GM19395 (cell line): ENCODE results near the gene C16orf86.
A peak's percentile ranks its signal among the peaks of the same experiment; 100 is the strongest.

Source experiments
- ATAC-seq: cut with Tn5 transposase; IDR thresholded peaks from one replicate; pipeline ENCODE4 v1.9.1; 2021; ENCODE audit warnings: mild to moderate bottlenecking, moderate library complexity; ENCODE audit not compliant: unreplicated experiment

C16orf86 gene

DNA sequence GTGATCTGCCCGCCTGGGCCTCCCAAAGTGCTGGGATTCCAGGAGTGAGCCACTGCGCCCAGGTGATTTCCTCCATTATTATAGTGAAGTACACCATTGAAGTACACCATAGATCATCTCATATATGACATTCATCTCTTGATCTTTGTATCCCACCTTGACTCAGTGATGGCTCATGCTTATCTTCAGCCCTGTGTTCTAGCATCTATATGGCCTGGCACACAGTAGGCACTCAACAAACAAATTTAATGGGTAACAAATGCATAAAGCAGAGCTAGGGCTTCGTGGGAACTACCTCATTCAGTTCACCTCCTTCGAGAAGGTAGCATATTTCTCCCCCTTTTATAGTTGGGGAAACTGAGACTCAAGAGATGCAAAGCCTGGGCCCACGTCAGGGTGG is 1.0 kb upstream of the C16orf86 start:
- ATAC-seq = no peak

GRCh38 chr16:67666032-67666551 is 522 bp upstream of the C16orf86 start:
- no peak for ATAC-seq

DNA sequence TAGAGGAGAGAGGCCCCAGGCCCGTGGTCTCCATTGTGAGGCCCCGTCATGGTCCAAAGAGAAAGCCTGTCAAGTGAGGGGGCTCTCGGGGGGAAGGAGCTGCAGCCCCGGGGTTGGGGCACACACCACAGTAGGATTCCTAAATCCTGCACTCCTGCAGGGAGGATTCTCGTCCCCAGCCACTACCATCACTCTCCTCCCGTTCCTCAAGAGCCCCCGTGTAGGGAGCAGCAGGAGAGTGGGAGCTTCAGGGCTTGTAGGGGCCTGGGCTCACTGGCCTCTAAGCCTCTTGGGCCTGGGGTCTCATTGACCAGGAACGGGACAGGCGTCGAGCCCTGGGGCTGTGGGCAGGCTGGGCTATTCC is 821 bp downstream of the C16orf86 start:
- no peak for ATAC-seq

- ATAC-seq = peak; percentile 72
These were observed 1.3 kb downstream of the C16orf86 start for GRCh38 chr16:67667817-67668494.

- ATAC-seq = no peak
These were observed 2.0 kb downstream of the C16orf86 start for GRCh38 chr16:67668495-67669157.

DNA sequence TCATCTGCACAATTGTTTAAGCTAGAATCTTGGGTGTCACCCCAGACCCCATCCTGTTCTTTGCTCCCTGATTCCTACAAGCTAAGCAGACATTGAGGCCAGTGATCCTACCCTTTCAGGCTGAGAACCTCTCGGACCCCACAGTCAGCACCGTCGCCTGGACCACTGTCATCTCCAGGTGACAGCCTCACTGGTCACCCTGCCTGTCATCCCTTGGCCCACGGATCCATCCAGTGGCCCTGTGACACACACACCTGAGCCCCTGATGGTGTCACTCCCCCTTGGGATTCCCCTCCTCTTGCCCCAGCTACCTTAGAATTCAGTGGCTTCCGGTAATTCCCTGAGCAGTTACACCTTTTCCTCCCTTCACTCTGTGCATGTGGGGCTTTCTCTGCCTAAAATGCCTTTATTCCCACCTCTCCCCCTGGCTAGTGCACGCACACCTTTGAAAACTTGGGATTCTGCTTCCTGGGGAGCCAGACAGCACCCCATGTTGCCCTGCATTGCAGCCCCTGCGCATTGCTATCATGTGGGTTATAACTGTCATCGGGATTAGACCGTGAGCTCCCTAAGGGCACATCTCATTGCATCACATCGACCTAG is 3.0 kb downstream of the C16orf86 start:
- ATAC-seq = no peak

- no peak for ATAC-seq
These were observed 5.7 kb downstream of the C16orf86 start for GRCh38 chr16:67672306-67672705.

GRCh38 chr16:67672739-67673662 is 6.4 kb downstream of the C16orf86 start:
- no peak for ATAC-seq

DNA sequence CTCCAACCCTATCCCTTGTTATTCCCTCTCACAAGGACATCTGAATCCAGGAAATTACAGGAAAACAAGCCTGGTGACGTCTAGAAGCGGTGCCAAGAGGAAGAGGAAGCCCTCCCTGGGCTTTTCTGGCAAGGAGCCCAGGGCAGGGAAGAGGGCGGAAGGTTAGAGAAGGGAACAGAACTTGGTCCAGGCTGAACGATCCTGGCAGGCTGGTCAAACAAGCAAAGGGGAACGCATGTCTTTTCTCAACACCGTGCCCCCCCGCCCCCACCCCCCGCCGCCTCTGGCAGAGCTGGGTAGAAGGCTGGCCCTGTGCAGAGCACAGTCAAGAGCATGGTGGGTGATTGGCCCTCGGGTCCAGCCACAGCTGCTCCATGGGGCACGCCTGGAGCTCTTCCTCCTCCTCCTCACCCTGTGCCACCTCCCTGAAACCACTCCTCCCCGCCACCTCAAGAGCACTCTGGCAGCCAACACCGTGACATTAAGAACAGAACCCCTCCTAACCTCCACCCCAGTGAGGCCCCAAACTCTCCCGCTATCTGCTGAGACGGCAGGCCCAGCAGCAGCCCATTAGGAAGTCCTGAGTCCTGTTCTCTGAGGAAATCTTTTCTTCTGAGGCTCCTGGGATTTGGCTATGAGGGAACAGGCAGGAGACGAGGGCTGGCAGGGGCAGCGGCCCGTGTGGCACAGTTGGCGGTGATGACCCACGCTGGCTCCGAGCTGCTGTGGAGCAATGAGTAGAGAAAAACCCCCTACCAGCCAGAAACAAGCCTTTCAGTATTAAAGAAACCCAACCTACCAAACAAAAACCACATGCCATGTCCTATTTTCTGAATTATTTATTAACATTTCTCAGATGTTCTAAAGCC is 7.3 kb downstream of the C16orf86 start:
- no peak for ATAC-seq

DNA sequence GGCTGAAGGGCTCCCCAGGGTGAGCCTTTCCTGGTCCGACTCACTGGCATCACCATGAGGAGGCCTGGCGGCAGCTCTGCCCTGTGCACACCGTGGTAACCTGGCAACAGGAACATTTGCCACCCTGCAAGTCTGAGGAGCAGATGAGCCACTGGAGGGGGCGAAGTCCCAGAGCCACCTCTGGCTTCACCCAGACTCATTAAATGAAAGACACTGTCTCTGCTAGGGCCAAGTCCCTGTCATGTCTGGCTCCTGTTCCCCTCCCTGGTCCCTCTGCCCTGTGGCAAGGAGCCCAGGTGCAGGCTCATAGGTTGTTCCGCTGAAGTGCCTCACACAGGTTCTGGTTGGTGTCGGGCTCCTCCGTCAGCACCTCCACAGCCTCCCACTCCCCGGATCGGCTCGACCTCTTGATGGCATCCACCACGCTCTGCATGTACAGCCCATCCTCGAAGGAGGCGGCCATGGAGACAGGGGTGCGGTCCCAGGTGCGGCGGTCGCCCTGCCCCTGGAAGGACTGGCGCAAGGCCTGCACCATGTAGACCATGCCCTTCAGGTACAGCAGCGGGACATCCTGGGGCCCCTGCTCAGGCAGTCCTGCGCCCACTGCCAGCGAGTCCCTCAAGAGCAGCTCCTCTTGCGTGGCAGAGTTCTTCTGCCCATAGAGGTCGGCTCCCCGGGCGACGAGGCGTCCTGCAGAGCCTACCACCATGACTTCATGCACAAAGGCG is 8.4 kb downstream of the C16orf86 start:
- no peak for ATAC-seq

DNA sequence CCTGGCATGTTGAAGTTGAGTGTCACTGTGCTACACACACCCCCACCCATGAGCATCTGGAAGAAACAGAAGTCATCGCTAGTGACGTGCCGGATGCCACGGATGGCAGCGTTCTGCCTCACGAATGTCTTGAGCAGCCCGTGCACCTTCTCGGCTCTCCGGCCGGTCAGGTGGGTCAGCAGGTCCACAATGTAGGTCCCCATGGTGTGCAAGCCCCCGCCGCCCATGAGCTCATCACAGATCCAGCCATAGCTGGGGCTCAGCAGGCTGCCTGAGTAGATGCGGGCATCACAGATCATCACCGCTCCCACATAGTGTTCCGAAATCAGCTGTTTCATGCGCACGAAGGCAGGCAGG is 8.9 kb downstream of the C16orf86 start:
- ATAC-seq = no peak

GRCh38 chr16:67675999-67676398 is 9.4 kb downstream of the C16orf86 start:
- no peak for ATAC-seq

DNA sequence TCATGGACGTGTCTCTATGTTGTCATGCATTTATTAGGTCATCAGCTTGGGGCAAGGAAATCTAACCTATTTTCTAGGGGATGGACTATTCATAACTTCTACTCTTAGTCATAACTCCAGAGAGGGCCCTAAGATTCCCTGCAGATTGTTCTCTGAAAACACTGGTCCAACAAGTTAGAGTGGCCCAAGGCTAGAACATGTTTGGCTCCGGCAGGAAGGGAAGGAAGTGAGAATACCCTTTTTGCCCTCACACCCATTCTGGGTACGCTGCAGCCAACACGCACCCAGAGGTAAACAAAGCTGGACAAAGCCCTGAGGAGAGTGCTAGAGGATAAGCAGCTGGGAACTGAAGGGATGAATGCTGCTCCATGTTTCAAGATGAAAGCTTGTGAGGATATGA is 9.9 kb downstream of the C16orf86 start:
- no peak for ATAC-seq

DNA sequence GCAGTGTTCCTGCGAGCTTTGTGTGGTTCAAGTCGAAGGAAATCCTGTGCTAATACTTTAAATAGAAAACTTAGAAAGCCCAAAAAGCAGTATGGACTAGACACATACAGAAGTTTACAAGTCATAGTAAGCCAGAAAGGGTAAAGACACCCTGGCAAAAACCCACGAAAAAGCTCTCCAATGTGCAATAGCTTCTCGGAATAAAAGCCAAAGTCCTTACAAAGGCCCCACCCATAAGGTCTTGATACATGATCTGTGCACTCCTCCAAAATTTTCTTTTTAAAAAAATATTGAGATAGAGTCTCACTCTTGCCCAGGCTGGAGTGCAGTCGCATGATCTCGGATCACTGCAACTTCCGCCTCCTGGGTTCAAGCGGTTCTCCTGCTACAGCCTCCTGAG is 10.3 kb downstream of the C16orf86 start:
- ATAC-seq = no peak

DNA sequence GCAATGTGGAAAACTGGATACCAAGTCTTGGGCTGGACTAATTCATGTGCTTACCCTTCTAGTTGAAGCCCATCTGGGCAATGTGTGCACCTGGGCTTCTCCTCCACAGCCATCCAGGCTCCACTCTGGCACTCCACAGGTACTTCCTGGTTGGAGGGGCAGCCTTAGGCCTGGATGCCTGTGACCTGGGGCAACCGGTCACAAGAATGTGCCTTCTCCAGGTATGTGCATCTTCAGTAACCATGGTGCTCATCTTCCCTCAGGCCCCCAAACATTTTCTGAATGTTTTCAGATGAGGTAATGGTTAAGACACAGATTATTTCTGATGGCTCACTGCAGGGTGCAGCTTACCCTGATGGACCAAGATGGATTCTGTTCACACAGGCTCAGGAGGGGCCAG is 11.1 kb downstream of the C16orf86 start:
- no peak for ATAC-seq

- no peak for ATAC-seq
These were observed 11.9 kb downstream of the C16orf86 start for GRCh38 chr16:67678354-67679023.

DNA sequence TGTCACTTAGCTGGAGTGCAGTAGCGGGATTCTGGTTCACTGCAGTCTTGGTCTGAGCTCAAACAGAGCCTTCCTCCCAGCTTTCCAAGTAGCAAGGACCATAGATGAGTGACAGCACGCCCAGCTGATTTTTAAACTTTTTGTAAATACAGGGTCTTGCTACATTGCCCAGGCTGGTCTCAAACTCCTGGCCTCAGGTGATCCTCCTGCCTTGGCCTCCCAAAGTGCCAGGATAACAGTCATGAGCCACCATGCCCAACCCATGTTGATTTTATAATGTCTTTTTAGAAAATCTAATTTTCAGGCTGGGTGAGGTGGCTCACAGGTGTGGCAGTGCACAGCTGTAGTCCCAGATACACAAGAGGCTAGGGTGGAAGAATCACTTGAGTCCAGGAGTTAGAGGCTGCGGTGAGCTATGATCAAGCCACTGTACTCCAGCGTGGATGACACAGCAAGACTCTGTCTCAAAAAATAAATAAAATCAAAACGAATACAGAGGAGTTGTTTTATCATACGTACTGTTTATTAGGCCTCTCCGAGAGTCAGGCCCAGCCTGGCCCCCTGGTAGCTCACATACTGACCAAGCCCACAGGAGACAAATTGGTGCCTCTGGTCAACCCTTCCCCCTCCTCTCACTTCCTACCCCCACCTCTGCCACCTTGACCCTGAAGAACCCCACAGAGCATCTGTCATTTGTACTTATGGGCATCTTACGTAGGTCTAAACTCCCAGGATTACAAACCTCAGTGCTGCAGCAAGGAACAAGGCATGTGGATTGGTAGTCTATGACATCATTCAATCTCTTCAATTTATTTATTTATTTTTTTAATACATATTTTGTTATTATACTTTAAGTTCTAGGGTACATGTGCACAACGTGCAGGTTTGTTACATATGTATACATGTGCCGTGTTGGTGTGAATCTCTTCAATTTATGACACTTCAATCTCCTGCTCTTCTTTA is 13.6 kb downstream of the C16orf86 start:
- no peak for ATAC-seq

- ATAC-seq = no peak
These were observed 17.2 kb downstream of the C16orf86 start for GRCh38 chr16:67683767-67684166.
